ENCODE data around the gene PRB3. TPM values are rescaled to one million over a fixed set of nuclear protein-coding genes. Genes with fewer than 3 reads are reported as not detected.

The PRB3 gene
- total RNA-seq = not detected in 2 replicates

DNA sequence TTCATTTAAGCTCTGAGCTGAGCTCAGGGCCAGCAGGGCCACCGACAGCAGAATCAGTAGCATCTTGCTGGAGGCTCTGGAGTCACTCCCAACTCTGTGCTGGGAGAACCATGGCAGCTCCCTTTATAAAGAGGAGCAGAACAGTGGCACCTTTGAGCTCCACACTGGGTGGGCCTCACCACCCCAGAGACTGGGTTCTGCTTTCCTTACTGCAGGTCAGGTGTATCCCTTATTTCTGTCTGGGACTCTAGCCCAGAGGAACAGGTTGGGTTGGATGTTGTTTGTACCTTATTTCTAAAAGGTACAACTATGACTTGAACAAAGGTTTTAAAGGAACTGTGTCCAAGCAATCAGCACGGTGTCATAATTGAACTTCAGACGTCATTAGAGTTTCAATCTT, at the start of gene PRB3:
Gene PRB3, minus strand, starts transcription at position 101 of the 400 bp plus-strand sequence. Its CDS starts 38 bp downstream, at position 63.

DNA sequence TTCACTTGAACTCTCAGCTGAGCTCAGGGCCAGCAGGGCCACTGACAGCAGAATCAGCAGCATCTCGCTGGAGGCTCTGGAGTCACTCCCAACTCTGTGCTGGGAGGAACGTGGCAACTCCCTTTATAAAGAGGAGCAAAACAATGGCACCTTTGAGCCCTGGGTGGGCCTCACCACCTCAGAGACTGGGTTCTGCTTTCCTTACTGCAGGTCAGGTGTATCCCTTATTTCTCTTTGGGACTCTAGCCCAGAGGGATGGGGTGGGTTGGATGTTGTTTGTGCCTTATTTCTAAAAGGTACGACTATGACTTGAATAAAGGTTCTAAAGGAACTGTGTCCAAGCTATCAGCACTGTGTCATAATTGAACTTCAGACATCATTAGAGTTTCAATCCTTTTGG, 40.8 kb upstream of the PRB3 start, which contains the start of gene PRB4:
Gene PRB4, minus strand, starts transcription at position 101 of the 400 bp plus-strand sequence. Its CDS starts 38 bp downstream, at position 63.

Other genes with a start within 250 kb of the PRB3 start
- not detected in 2 replicates for gene TAS2R19, start 247.1 kb downstream of the PRB3 start, total RNA-seq
- gene TAS2R31, start 238.3 kb downstream of the PRB3 start, total RNA-seq = 0.18 TPM in 1 of 2 replicates, not detected in the other
- gene TAS2R46, start 207.4 kb downstream of the PRB3 start, total RNA-seq = 0.18 TPM in 1 of 2 replicates, not detected in the other
- 0.35 TPM in 1 of 2 replicates, not detected in the other for gene TAS2R43, start 177.4 kb downstream of the PRB3 start, total RNA-seq
- gene TAS2R30, start 135.1 kb downstream of the PRB3 start, total RNA-seq = not detected in 2 replicates
- 8.1 and 9.6 TPM in 2 replicates for gene SMIM10L1, start 98.5 kb downstream of the PRB3 start, total RNA-seq
- gene TAS2R42, start 82.8 kb downstream of the PRB3 start, total RNA-seq = not detected in 2 replicates
- not detected in 2 replicates for gene PRB4, start 40.7 kb upstream of the PRB3 start, total RNA-seq
- not detected in 2 replicates for gene PRB2, start 125.9 kb upstream of the PRB3 start, total RNA-seq

Measured in myometrial cell (primary cell).